COLO829 (cell line): ENCODE results near the gene ID2.

Source experiments
- DNase-seq: peaks from one replicate; pipeline ENCODE4 v3.0.0; 2012; ENCODE audit warnings: low spot score

The ID2 gene

GRCh38 chr2:8648441-8649213 is 33.2 kb upstream of the ID2 start:
- DNase-seq, result no peak

DNA sequence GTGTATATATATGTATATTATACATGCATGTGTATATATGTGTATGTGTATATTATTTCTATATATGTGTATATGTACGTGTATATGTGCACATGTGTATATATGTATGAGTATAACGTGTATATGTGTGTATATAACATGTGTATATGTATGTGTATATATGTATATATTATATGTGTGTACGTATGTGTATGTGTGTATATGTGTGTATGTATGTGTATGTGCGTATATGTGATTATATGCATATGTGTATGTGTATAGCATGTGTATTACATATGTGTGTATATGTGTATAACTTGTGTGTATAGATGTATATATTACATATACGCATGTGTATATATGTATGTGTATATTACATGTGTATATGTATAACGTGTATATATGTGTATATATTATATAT is 32.1 kb upstream of the ID2 start:
- DNase-seq, result no peak

DNA sequence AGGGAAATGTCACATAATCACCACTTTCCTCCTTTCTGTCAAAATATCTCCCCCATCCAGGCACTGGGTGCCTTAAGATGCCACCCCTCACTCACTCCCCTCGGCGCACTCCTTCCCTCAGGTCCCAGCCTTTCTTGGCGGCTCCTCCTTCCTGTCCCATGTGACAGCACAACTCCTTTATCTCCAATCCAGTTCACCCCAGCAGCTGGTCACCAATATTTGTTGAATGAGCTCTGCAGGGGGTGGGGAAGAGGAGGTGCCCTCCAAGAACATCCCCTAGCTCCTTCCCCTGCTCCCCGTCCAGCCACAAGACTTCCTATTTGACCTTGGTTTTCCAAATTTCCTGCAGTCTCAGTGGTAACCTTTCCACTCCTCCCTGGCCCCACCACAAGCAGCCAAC is 31.6 kb upstream of the ID2 start:
- DNase-seq, result no peak

- no peak for DNase-seq
These were observed 29.0 kb upstream of the ID2 start for GRCh38 chr2:8652774-8653426.

GRCh38 chr2:8653485-8653884 is 28.4 kb upstream of the ID2 start:
- no peak for DNase-seq

DNA sequence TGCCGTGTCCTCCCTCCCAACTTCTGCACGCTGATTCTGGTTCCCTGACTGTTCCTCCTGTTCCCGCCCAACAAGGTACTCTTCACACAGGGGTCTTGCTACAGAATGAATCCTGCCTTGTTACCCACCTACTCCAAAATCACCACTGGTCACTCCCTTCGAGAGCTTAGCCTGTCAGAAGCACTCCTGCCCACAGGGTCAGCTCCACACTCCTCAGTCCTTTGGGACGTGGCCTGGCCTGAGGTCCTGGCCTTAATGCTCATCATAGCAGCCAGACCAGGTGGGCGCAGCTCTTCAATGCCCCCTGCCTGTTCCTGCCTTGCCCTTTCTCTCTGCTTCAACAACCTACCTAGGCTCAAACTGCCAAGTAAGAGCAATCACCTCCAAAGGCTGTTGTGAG is 27.8 kb upstream of the ID2 start:
- no peak for DNase-seq

DNA sequence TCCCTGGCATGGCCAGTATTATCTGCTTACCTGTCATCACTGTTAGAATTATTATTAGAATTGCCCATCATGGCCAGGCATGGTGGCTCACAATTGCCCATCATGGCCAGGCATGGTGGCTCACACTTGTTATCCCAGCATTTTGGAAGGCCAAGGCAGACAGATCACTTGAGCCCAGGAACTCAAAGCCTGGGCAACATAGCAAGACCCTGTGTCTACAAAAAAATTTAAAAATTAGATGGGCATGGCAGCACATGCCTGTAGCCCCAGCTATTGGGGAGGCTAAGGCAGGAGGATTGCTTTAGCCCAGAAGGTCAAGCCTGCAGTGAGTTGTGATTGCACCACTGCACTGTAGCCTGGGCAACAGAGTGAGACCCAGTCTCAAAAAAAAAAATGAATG is 27.4 kb upstream of the ID2 start:
- DNase-seq, result no peak

GRCh38 chr2:8656160-8656641 is 25.7 kb upstream of the ID2 start:
- no peak for DNase-seq

DNA sequence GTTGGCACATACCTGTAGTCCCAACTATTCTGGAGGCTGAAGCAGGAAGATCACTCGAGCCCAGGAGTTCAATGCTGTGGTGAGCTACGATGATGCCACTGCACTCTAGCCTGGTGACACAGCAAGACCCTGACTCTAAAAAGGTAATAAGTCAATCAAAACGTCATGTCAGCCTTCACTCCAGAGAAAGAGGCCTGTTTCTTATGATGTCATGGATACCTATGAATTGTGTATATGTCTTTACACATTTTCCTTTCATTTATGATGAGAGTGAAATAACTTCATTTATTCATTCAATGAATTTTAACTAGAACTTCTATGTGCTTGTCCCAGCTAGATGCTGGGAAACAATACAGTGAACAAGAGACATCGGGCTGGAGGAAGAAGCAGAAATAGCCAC is 25.0 kb upstream of the ID2 start:
- DNase-seq, result no peak

GRCh38 chr2:8657423-8658062 is 24.3 kb upstream of the ID2 start:
- DNase-seq, result no peak

GRCh38 chr2:8658064-8658862 is 23.6 kb upstream of the ID2 start:
- DNase-seq, result no peak

- no peak for DNase-seq
These were observed 22.6 kb upstream of the ID2 start for GRCh38 chr2:8659092-8659734.

GRCh38 chr2:8659735-8660492 is 21.9 kb upstream of the ID2 start:
- DNase-seq, result no peak

DNA sequence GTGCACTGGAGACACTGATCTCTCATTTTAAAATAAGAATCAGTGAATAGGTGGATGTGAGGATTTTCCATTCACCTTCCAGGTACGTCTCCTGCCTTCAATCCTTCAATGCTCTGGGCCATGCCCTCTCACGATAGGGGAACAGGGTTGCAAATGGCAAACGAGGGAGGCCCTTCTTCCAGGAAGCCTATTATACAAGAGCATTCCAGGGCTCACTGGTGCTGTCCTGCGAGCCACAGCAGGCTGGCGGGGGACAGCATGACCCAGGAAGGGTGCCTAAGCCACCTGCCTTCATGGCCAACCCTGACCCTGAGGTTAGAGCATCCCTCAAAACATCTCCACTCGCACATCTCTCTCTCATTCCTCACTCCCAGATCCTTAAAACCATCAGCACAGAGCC is 20.6 kb upstream of the ID2 start:
- DNase-seq, result no peak

DNA sequence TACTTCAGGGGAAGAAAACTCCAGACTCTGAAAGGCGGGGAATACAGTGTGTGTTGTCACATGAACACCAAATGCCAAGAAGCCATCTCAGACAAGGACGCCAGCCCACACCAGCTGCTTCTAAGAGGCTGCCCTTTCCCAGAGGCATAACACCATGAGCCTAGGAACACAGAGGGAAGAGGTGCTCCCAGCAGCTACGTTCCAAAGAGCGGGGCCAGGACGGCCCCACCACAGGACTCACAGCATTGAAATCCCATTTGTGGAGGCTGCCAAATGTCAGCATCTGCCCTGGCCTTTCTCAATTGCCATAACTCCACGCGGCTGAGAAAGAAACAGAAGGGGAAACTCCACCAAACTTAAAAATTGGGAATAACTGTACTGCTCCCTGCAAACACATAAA is 20.1 kb upstream of the ID2 start:
- no peak for DNase-seq

DNA sequence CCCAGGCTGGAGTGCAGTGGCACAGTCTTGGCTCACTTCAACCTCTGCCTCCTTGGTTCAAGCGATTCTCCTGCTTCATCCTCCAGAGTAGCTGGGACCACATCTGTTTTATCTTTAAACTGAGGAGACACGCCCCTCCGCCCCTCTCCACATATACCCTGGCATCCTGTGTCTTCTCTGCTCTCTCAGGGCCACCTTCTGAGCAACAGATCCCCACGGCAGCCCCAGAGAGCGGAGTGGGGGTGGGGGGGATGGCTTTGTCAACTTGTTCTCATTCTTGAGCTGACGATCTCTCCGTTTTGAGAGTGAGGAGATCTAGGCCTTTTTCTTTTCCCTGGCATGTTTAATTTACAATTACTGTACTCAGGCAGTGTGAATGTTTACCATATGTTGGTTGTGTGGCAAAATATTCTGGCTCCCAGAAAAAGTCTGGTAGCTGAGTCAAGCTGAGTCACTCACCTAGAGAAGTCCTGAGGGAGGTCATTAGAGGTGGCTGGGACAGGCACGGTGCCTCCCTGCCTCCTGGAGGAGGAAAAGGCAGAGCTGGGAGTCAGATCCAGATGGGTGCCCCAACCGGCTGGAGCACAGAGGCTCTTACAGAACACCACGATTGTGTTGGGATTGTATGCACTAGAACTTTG is 19.5 kb upstream of the ID2 start:
- DNase-seq, result no peak

GRCh38 chr2:8663997-8664396 is 17.9 kb upstream of the ID2 start:
- DNase-seq, result no peak

DNA sequence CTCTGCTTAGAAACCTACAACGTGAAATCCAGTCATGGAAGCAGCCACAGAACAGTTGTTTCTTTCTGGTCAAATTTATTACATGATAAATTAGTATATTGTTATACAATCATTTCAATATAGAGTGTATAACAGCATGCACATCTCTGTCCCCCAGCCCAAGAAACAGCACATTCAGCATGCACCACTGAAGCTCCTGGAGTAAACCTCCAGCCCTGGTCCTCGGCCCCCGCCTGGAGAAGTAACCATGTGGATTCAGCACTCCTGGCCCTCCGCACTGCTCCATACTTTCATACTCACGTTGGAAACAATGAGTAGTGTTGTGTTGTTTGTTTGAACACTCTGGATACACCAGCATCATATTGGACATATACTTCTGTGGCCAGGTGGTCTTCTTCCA is 15.3 kb upstream of the ID2 start:
- DNase-seq, result no peak

- no peak for DNase-seq
These were observed 13.9 kb upstream of the ID2 start for GRCh38 chr2:8667896-8668512.

DNA sequence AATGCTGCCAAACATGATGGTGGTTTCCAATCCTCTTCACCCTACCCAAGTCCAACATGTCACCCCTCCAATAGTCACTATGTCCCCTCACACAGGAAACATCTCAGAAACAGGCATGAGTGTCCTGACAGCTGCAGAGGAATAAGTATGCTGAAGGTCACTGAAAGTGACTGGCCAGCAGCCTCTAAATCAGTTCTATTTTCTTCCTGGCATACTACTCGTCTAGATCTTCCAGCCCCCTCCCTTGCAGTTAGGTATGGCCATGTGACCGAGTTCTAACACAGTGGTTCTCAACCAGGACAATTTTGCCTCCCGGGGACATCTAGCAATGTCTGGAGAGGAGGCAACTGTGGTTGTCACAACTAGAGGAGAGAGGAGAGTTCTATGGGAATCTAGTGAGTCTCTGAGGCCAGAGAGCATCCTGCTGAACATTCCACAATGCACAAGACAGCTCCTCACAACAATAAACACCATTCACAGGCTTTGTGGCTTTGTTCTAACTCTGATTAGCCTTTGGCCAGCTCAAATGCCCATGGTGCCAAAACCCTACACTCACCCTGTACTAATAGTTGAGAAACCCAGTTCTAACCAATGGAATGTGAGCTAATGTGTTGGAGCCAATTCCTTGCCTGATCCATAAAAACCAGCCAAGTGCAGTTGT is 12.6 kb upstream of the ID2 start:
- DNase-seq, result no peak
